AG20443 (cell line): Measurements from ENCODE around the gene USF2.
"Not testable (repeated sequence)": the region's sequence is repeated elsewhere in the genome, so short reads cannot be mapped to it uniquely, and the experiment has no call there.

Experiments
- DNase-seq: peaks from one replicate; pipeline ENCODE4 v3.0.0; 2012; ENCODE audit warnings: low spot score, mixed read lengths

The USF2 gene

DNA sequence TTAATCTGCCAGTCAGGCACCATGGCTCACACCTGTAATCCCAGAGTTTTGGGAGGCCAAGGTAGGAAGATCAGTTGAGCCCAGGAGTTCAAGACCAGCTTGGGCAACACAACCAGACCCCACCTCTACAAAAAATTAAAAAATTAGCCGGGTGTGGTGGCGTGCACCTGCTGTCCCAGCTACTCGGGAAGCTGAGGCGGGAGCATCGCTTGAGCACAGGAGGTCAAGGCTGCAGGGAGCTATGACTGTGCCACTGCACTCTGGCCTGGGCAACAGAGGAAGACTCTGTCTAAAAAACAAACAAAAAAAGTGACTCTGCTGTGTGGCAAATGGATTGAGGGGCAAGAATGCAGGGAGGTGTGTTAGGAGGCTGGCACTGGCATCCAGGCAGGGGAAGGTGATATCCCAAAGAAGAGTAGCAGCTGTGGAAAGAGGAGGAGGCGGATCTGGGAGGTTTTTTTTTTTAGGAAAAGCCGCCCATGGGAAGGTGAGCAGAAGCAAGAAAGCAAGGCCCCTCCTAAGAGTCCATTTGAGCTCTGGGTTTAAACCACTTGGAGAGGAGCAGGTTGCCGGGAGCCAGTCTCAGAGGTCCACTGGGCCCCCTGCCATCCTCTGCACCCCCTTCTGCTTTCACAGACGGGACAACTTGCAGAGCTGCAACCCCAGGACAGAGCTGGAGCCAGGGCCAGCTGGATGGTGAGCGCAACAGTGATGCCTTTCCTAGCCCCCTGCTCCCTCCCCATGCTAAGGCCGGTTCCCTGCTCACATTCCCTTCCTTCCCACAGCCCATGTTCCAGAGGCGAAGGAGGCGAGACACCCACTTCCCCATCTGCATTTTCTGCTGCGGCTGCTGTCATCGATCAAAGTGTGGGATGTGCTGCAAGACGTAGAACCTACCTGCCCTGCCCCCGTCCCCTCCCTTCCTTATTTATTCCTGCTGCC is 15.7 kb downstream of the USF2 start:
- no peak for DNase-seq

DNA sequence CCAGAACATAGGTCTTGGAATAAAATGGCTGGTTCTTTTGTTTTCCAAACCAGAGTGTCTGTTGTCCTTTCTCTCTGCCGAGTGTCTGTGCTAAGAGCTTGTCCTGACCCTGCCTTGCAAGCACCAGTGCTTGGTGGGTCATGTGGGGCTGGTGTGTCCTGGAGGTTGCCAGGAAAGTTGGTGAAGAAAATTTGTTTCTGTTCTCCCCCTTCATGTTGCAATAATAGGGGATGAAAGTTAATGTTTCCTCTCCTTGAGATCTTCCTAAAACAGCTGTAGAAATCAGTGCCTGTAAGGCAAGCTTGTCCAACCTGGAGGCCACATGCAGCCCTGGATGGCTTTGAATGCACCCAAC is 16.3 kb downstream of the USF2 start:
- no peak for DNase-seq

- not testable (repeated sequence) for DNase-seq
These were observed 16.7 kb downstream of the USF2 start for GRCh38 chr19:35285465-35285864.

- DNase-seq: not testable (repeated sequence)
These were observed 17.3 kb downstream of the USF2 start for GRCh38 chr19:35286101-35286500.

GRCh38 chr19:35287713-35288112 is 19.0 kb downstream of the USF2 start:
- DNase-seq: no peak

DNA sequence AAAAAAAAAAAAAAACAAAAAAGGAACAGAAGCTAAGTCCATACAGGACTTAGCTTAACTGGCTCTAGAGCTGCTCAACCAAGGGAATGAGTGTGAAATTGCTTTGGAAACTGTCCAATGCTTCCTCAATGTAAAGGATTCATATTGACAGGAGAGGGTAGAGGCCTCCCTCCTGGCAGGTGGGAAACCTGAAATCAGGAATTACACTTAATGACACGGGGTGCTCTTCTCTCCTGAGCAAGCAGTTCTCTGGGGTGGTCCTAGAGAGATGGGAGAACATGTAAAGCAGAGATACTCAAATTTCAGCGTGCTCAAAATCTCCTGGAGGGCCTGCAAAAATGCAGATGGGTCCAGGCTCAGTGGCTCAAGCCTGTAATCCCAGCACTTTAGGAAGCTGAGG is 19.6 kb downstream of the USF2 start:
- DNase-seq: no peak

GRCh38 chr19:35288906-35289305 is 20.1 kb downstream of the USF2 start:
- DNase-seq: no peak

DNA sequence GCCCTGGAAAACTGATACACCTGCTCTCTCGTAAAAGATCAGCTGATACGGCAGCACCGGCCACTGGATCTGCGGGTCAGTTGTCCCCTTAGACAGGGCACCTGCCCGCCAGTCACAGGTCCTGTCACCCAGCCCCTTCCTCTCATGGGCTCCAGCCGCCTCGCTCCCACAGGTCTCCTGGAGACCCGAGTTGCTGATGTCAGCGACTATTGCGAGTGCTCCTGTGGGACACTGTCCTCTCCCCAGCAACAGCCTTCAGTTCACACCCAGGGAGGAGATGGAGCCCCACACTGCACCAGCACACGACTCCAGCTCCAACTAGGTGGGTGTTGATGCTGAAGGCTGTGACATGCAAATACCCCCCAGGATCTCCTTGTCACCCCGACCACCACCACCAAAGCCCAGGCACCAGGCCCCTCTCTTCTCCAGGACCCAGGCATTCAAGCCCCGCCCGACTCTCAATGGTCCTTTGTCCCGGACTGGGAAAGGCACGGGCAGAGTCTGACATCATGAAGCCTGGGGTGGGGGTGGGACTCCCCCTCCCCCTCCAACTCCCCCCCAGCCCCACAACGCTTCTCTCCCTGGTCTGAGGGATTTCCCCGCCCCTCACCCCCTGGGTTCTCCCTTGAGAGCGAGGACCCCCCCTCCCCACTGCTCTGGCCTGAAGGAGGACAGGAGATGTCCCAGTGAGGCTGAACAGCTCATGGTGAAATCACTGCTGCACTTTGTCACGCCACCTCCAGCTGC is 21.8 kb downstream of the USF2 start:
- DNase-seq: no peak

- no peak for DNase-seq
These were observed 22.5 kb downstream of the USF2 start for GRCh38 chr19:35291259-35291658.

- DNase-seq: no peak
These were observed 23.2 kb downstream of the USF2 start, which contains the start of gene MAG for GRCh38 chr19:35291916-35292315. Gene MAG (plus strand): TSS chr19:35292161. CDS start chr19:35295409, 3,248 bp downstream.

DNA sequence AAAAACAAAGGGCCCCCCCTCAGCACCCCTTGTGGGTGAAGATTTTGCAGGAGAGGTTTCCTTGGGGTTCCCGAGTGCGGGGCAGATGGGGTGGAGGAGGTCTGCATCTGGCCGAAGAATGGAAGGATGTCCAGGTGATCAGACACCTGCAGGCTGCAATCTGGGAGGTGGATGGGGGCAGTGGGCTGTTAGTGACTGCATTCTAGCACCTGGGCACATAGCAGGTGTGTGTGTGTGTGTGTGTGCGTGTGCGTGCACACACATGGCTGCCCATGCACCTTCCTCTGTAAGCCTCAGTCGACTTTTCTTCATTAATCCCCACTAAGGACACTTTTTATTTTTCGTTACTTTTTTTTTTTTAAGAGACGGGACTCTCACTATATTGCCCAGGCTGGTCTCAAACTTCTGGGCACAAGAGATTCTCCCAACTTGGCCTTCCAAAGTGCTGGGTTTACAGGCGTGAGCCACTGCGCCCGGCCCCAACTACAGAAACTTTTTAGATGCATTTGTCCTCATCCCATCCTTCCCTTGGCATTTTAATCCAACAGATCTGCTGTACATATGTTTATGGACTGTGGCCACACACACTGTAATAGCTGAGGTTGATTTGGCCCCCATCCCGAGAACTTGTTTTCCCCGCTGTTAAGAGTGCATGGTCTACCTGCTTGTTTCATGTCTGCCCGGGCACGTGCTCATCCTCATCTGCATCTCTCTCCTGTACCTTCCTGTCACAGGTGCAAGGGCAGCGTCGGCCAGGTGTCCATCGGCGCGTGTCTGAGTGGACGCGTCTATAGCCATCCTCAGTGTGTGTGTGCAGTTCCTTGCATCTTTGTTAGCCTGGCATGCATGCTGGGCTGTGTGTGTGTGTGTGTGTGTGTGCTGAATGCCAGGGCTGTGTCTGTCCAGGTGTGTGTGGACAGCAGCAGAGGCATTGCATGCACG is 23.9 kb downstream of the USF2 start:
- no peak for DNase-seq

DNA sequence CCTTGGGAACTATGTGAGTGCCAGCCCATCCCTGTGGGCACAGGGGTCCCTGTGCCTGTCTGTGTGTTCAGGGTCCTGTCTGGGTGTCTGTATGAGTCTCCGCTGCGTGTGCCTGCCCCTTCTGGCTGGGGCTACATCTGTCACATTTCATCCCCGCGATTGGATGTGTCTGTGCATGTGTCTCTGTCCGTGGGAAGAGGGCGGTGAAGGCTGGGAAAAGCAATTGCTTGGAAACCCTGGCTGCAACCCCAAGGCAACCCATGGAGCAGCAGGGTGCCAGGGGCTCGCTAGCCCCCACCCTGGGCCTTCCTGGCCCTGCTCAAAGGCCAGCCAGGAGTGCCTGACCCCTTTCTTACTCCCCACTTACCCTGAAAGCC is 24.6 kb downstream of the USF2 start:
- no peak for DNase-seq

GRCh38 chr19:35293808-35294207 is 25.0 kb downstream of the USF2 start:
- DNase-seq: no peak

GRCh38 chr19:35294328-35294727 is 25.6 kb downstream of the USF2 start:
- DNase-seq: no peak

GRCh38 chr19:35294859-35295791 is 26.4 kb downstream of the USF2 start:
- DNase-seq: no peak

- DNase-seq: no peak
These were observed 27.2 kb downstream of the USF2 start for GRCh38 chr19:35295792-35296462.

DNA sequence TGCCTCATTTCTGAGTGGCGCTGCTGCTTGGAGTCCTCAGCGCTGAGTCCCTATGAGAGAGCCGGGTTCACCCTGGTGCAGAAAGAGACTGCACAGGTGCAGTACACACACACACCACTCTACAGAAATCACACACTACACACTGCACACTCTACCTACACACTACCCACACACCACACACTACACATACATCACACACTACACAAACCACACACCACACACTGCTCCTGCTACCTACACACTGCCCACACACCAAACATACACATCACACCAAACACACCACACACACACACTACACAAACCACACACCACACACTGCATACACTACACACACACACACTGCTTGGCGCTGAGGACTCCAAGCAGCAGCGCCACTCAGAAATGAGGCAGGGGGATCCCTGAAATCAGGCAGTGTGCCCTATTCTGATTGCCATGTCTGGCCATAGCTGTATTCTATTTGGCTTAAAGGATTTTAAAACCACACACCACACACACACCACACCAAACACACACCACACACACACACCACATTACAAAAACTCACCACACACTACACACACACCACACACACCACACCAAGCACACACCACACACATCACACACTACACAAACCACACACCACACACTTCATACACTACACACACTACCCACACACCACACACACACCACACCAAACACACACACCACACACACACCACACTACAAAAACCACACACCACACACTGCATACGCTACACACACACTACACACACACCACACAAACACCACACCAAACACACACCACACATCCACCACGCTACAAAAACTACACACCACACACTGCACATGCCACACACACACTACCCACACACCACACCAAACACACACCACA is 28.1 kb downstream of the USF2 start:
- DNase-seq: no peak

DNA sequence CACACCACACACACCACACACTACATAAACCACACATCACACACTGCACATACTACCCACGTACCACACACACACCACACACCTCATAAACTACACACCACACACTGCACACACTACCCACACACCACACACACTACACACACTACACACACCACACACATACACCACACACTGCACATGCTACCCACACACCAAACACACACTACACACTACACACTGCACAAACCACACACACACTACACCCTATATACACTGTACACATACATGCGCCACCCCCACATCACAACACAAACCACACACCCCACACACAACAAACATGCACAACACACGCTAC is 28.7 kb downstream of the USF2 start:
- DNase-seq: no peak

DNA sequence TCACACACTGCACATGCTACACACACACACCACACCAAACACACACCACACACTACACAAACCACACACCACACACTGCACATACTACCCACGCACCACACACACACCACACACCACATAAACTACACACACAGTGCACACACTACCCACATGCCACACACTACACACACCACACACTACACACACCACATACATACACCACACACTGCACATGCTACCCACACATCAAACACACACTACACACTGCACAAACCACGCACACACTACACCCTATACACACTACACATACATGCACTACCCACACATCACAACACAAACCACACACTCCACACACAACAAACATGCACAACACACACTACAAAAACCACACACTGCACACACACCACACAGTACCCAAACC is 29.2 kb downstream of the USF2 start:
- no peak for DNase-seq

DNA sequence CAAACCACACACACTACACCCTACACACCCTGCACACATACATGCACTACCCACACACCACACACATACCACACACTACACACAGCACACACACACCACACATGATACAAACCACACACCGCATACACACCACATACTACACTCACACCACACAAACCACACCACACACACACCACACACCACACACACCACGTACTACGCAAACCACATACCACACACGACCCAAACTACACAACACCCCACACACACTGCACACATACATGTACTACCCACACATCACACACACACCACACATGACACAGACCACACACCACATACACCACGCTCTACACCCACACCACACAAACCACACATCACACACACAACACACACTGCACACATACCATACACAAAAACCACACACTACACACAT is 29.8 kb downstream of the USF2 start:
- DNase-seq: no peak
